T-cell (primary cell): ENCODE results near the gene ZBED1. TPM values are rescaled to one million over a fixed set of nuclear protein-coding genes. Genes with fewer than 3 reads are reported as not detected.
A peak's percentile ranks its signal among the peaks of the same experiment; 100 is the strongest.

Experiments
- ATAC-seq, 4 experiments: fragments of 200-7000 bp in 3 of 4; fragments of 150-1000 bp in 1 of 4; cut with Tn5 transposase; replicated peaks in 1 of 4; 1 replicate in 3 of 4; 2 replicates in 1 of 4; pipeline ENCODE4 v1.10.0; 2021; ENCODE audit warnings: moderate library complexity in 3 of 4, mild to moderate bottlenecking in 2 of 4, moderate number of reproducible peaks in 1 of 4
- CTCF ChIA-PET, 2 donors: fragments of 300-600 bp; sonication (Branson Sonifier 250); formaldehyde crosslinking; loops; one replicate each; lab custom pipeline; 2022; ENCODE audit warnings: antibody characterized with exemption in 2 of 2; lab: Charles Lee
- POLR2A ChIA-PET, 2 donors: fragments of 300-600 bp; sonication (Branson Sonifier 250); formaldehyde crosslinking; loops; one replicate each; lab custom pipeline; 2022; ENCODE audit warnings: antibody characterized with exemption in 2 of 2; lab: Charles Lee
- DNase-seq, 35 experiments: peaks; one replicate each; pipeline versions ENCODE4 v3.0.0 to v3.0.0-alpha.2; 2013 to 2023
- H3K27ac ChIP-seq: one replicate; pipeline ENCODE4 v1.5.1; 2013; ENCODE audit warnings: low read length
- H3K27me3 ChIP-seq, 2 experiments: replicated peaks in 1 of 2; 1 replicate in 1 of 2; 2 replicates in 1 of 2; pipeline versions ENCODE4 v1.6.1 to v1.7.0; 2013; ENCODE audit warnings: low read length in 1 of 2, mixed read lengths in 1 of 2; ENCODE audit not compliant: control insufficient read depth in 2 of 2, insufficient read depth in 2 of 2; ENCODE audit errors: extremely low read depth in 1 of 2
- H3K36me3 ChIP-seq, 2 donors: 1 replicate in 1 of 2; 2 replicates in 1 of 2; pipeline versions ENCODE4 v1.6.1 to v1.7.0; 2013; ENCODE audit warnings: low read length in 1 of 2; ENCODE audit not compliant: control insufficient read depth in 2 of 2, insufficient read depth in 1 of 2; ENCODE audit errors: extremely low read depth in 1 of 2
- H3K4me1 ChIP-seq, 2 experiments: 1 replicate in 1 of 2; 2 replicates in 1 of 2; pipeline versions ENCODE4 v1.6.1 to v1.7.0; 2013; ENCODE audit warnings: low read length in 2 of 2, mixed read lengths in 1 of 2; ENCODE audit not compliant: insufficient read depth in 2 of 2, control insufficient read depth in 1 of 2; ENCODE audit errors: extremely low read depth in 1 of 2
- H3K4me3 ChIP-seq, 2 donors: 1 replicate in 1 of 2; 2 replicates in 1 of 2; pipeline versions ENCODE4 v1.5.1 to v1.7.0; 2013; ENCODE audit warnings: mild to moderate bottlenecking in 2 of 2, low read length in 1 of 2, moderate library complexity in 1 of 2; ENCODE audit not compliant: control insufficient read depth in 1 of 2; ENCODE audit errors: extremely low read depth in 1 of 2
- H3K9me3 ChIP-seq: 2 replicates; pipeline ENCODE4 v1.7.0; 2013
- H3K27ac Mint-ChIP-seq, 2 donors: one replicate each; pipeline ENCODE4 v1.8.0; 2020 to 2021; ENCODE audit warnings: mild to moderate bottlenecking in 2 of 2, mixed read lengths in 2 of 2
- H3K27me3 Mint-ChIP-seq, 2 donors: one replicate each; pipeline ENCODE4 v1.8.0; 2021 to 2022; ENCODE audit warnings: mixed read lengths in 2 of 2
- H3K36me3 Mint-ChIP-seq: one replicate; pipeline ENCODE4 v1.8.0; 2021; ENCODE audit warnings: mixed read lengths
- H3K4me1 Mint-ChIP-seq, 3 donors: one replicate each; pipeline ENCODE4 v1.8.0; 2020 to 2022; ENCODE audit warnings: mixed read lengths in 3 of 3, mild to moderate bottlenecking in 1 of 3
- H3K4me3 Mint-ChIP-seq, 3 donors: one replicate each; pipeline ENCODE4 v1.8.0; 2020 to 2022; ENCODE audit warnings: mild to moderate bottlenecking in 3 of 3, mixed read lengths in 3 of 3, moderate library complexity in 3 of 3
- H3K9me3 Mint-ChIP-seq, 3 donors: one replicate each; pipeline ENCODE4 v1.8.0; 2020 to 2022; ENCODE audit warnings: mixed read lengths in 3 of 3
- WGBS: methylation state at CpG from one replicate; pipeline ENCODE4 v1.1.5; 2013; ENCODE audit warnings: missing lambda C conversion rate; ENCODE audit not compliant: insufficient coverage; 5-methylcytosine and 5-hydroxymethylcytosine counted together
- total RNA-seq, 35 experiments: library from RNA in 6 of 35; stranded (reverse) in 6 of 35; fragments of 120-200 nt in 1 of 35; gene quantifications; one replicate each; pipeline versions ENCODE4 v1.2.1 to v1.2.4 and lab custom pipeline; 2013 to 2026

The ZBED1 gene
- 10 to 100 TPM; 17.7 to 42.6 (median 31.2) TPM for total RNA-seq
- 22.7 TPM for total RNA-seq (2013)
- 26.5 to 95.7 (median 52.3) reads per million in 29 experiments for total RNA-seq (lab: John Stamatoyannopoulos, UW)

DNA sequence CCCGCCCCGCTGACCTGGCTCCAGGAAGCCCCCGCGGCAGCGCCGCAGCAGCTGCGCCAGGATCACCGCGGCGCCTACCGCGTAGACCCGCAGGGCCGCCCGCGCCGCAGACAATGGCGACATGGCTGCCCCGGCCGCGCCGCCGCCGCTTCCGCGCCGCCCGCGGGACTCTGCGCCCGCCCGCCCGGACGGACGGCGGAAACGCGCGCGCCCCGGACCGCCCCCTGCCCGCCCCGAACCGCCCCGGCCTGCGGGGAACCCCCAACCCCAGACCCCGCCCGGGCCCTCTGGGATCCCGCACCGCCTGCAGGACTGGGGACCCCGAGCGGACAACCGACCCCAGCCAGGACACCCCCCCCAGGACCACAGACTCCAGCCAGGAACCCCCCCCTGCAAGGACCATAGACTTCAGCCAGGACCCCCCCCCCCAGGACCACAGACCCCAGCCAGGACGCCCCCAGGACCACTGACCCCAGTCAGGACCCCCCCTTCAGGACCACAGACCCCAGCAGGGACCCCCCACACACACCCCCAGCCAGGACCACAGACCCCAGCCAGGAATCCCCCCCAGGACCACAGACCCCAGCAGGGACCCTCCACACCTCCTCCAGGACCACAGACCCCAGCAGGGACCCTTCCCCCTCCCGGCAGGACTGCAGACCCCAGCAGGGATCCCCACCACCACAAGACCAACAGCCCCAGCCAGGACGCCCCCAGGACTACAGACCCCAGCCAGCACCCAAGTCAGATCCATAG, at the start of gene ZBED1, which contains the start of gene DHRSX:
ZBED1 (minus strand) TSS at position 174 of the 756 bp plus-strand sequence. CDS start 10,257 bp downstream, outside the sequence.
DHRSX (minus strand) TSS at position 174 of the 756 bp plus-strand sequence; CDS start at position 123, 51 bp downstream.
- Histone ChIP-seq H3K27ac (peak within 1 kb of the TSS; percentile 69), H3K36me3 (no peaks in the 10 kb centered on the region), H3K9me3 (no peaks in the 10 kb centered on the region), H3K4me3 (peak within 1 kb of the TSS; percentile 60 to 66), H3K4me1 (peaks cover 6 to 30% of the 10 kb centered on the region in 2 experiments), H3K27me3 (no peaks in the 10 kb centered on the region)
- 6% methylated on average over 32 of the region's 57 CpGs for WGBS
- Mint-ChIP-seq H3K27ac (peak within 1 kb of the TSS; percentile 85 to 89), H3K27me3 (no peaks in the 10 kb centered on the region), H3K4me3 (peak within 1 kb of the TSS; percentile 81 to 85 (median 82)), H3K4me1 (peaks cover 25 to 34% (median 27%) of the 10 kb centered on the region in 3 donors), H3K9me3 (no peaks in the 10 kb centered on the region), H3K36me3 (no peaks in the 10 kb centered on the region)
- DNase-seq (peak in 33 of 35 experiments; percentile 8 to 67 (median 31)), ATAC-seq (peak; percentile 74 to 81 (median 78))
- CTCF ChIA-PET, result no interaction called here
- POLR2A ChIA-PET, result no interaction called here

- ChIA-PET CTCF (no interaction called here), POLR2A (no interaction called here)
- H3K9me3 Mint-ChIP-seq, result peaks cover 3 to 8% (median 7%) of the 10 kb centered on the region in 3 donors
- no peak overlapping the region for H3K4me3 Mint-ChIP-seq
- 86% methylated on average over 3 of the region's 7 CpGs for WGBS
- Histone ChIP-seq H3K4me3 (no peak overlapping the region), H3K27me3 (peaks cover 0 to 13% of the 10 kb centered on the region in 2 experiments), H3K9me3 (no peaks in the 10 kb centered on the region), H3K4me1 (no peaks in the 10 kb centered on the region), H3K36me3 (no peaks in the 10 kb centered on the region), H3K27ac (no peak overlapping the region)
- H3K36me3 Mint-ChIP-seq, result no peaks in the 10 kb centered on the region
- DNase-seq (no peak), ATAC-seq (no peak)
- H3K27ac Mint-ChIP-seq, result no peak overlapping the region
- H3K27me3 Mint-ChIP-seq, result peaks cover 23 to 30% of the 10 kb centered on the region in 2 donors
- peaks cover 0 to 6% (median 0%) of the 10 kb centered on the region in 3 donors for H3K4me1 Mint-ChIP-seq
Measured at GRCh38 chrX:2549876-2550275, 49.1 kb upstream of the ZBED1 start.

DNA sequence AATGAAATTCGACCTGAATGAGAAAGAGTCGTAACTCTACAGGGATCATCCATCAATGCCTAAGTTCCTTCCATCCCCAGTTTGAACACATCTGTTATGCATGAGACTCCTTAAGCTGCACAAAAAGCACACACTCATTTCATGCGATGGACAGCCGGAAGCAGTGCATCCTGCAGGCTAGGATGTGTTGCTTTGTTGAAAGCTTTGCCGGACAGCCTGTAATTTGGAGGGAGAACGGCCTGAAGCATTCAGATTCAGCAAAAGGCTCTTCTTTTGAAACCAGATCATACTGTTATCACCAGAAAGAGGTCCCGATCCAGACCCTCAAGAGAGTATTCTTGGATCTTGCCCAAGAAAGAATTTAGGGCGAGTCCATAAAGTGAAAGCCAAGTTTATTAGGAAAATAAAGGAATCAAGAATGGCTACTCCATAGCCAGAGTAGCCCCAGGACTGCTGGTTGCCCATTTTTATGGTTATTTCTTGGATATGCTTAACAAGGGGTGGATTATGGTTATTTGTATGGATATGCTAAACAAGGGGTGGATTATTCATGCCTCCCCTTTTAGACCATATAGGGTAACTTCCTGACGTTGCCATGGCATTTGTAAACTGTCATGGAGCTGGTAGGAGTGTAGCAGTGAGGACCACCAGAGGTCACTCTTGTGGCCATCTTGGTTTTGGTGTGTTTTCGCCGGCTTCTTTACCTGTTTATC, 48.1 kb upstream of the ZBED1 start:
- no peak overlapping the region for H3K27ac ChIP-seq
- ChIA-PET CTCF (no interaction called here), POLR2A (no interaction called here)
- ATAC-seq, result no peak
- no peak overlapping the region for H3K4me3 ChIP-seq
- Mint-ChIP-seq H3K4me1 (peaks cover 0 to 6% (median 0%) of the 10 kb centered on the region in 3 donors), H3K9me3 (peaks cover 3 to 8% (median 7%) of the 10 kb centered on the region in 3 donors), H3K27me3 (peaks cover 24 to 25% of the 10 kb centered on the region in 2 donors), H3K27ac (no peak overlapping the region), H3K4me3 (no peak overlapping the region), H3K36me3 (no peaks in the 10 kb centered on the region)
- H3K27me3 ChIP-seq, result peaks cover 0 to 16% of the 10 kb centered on the region in 2 experiments
- H3K9me3 ChIP-seq, result no peaks in the 10 kb centered on the region
- no peak for DNase-seq
- 90% methylated on average over 4 of the region's 11 CpGs for WGBS
- H3K4me1 ChIP-seq, result no peaks in the 10 kb centered on the region
- H3K36me3 ChIP-seq, result no peaks in the 10 kb centered on the region

- H3K27ac Mint-ChIP-seq, result no peak overlapping the region
- peaks cover 23 to 24% of the 10 kb centered on the region in 2 donors for H3K27me3 Mint-ChIP-seq
- H3K9me3 Mint-ChIP-seq, result peaks cover 3 to 8% (median 7%) of the 10 kb centered on the region in 3 donors
- peaks cover 0 to 12% of the 10 kb centered on the region in 2 experiments for H3K27me3 ChIP-seq
- ChIA-PET CTCF (no interaction called here), POLR2A (no interaction called here)
- H3K4me3 ChIP-seq, result no peak overlapping the region
- no peaks in the 10 kb centered on the region for H3K4me1 ChIP-seq
- no peak for ATAC-seq
- no peak overlapping the region for H3K4me3 Mint-ChIP-seq
- no peaks in the 10 kb centered on the region for H3K9me3 ChIP-seq
- H3K27ac ChIP-seq, result no peak overlapping the region
- no peaks in the 10 kb centered on the region for H3K36me3 ChIP-seq
- no peak for DNase-seq
- no peaks in the 10 kb centered on the region for H3K36me3 Mint-ChIP-seq
- 100% methylated on average over 1 of the region's 4 CpGs for WGBS
- peaks cover 0 to 6% (median 0%) of the 10 kb centered on the region in 3 donors for H3K4me1 Mint-ChIP-seq
Measured at GRCh38 chrX:2547736-2548135, 47.0 kb upstream of the ZBED1 start.

DNA sequence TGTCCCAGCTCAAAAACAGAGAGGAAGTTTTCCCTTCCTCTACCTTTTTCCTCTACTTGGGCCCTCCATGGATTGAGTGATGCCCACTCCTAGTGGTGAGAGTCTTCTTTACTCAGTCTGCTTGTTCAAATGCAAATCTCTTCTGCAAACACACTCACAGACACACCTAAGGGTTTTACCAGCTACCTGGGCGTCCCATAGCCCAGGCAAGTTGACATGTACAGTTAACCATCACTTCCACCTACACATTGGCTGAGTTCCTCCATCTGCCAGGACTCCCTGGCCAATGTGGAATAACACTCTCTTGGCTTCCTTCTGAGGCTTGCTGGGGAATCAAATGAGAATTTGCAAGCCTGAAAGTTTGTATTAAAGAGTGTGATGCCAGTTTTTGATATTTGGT, 45.7 kb upstream of the ZBED1 start:
- Mint-ChIP-seq H3K36me3 (no peaks in the 10 kb centered on the region), H3K4me1 (peaks cover 0 to 6% (median 0%) of the 10 kb centered on the region in 3 donors), H3K27ac (no peak overlapping the region), H3K9me3 (peaks cover 3 to 8% (median 7%) of the 10 kb centered on the region in 3 donors), H3K27me3 (peaks cover 25 to 28% of the 10 kb centered on the region in 2 donors), H3K4me3 (no peak overlapping the region)
- no peak for ATAC-seq
- ChIA-PET POLR2A (no interaction called here), CTCF (no interaction called here)
- H3K27me3 ChIP-seq, result peaks cover 0 to 9% of the 10 kb centered on the region in 2 experiments
- no peak overlapping the region for H3K27ac ChIP-seq
- H3K9me3 ChIP-seq, result no peaks in the 10 kb centered on the region
- H3K4me3 ChIP-seq, result no peak overlapping the region
- no peak for DNase-seq
- no peaks in the 10 kb centered on the region for H3K36me3 ChIP-seq
- H3K4me1 ChIP-seq, result no peaks in the 10 kb centered on the region
- 43% methylated on average over 1 of the region's 1 CpG for WGBS

DNA sequence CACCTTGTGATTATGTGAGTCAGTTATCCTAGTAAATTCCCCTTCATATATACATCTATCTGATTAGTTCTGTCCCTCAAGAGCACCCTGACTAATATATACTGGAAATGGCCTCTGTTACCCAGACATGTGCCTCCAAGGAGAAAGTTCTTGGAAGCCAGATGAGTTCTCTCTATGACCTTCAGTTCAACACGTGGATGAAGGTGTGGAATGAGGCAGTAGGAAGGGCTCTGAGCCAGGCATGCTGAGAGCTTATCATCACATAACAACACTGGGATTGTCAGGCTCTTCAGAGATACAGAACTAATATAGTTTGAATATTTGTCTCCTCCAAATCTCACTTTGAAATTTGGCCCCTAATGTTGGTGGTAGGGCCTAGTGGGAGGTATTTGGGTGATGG, 44.4 kb upstream of the ZBED1 start:
- Histone ChIP-seq H3K4me1 (no peaks in the 10 kb centered on the region), H3K27me3 (peaks cover 0 to 6% of the 10 kb centered on the region in 2 experiments), H3K4me3 (no peak overlapping the region), H3K36me3 (no peaks in the 10 kb centered on the region), H3K27ac (no peak overlapping the region), H3K9me3 (no peaks in the 10 kb centered on the region)
- DNase-seq (no peak), ATAC-seq (no peak)
- Mint-ChIP-seq H3K27ac (no peak overlapping the region), H3K9me3 (peaks cover 3 to 8% (median 7%) of the 10 kb centered on the region in 3 donors), H3K36me3 (no peaks in the 10 kb centered on the region), H3K27me3 (peaks cover 22 to 23% of the 10 kb centered on the region in 2 donors), H3K4me3 (no peak overlapping the region), H3K4me1 (peaks cover 0 to 6% (median 0%) of the 10 kb centered on the region in 3 donors)
- no CpG with 5 or more reads among the region's 1 CpG for WGBS
- ChIA-PET POLR2A (no interaction called here), CTCF (no interaction called here)
